Activated T-cell treated with anti-CD3 and anti-CD28 coated beads for 4 hours (primary cell): Measurements from ENCODE around the gene ANKRD34A.

Experiments used
- DNase-seq: peaks from one replicate; pipeline ENCODE4 v3.0.0-alpha.2; 2020

ANKRD34A gene

DNA sequence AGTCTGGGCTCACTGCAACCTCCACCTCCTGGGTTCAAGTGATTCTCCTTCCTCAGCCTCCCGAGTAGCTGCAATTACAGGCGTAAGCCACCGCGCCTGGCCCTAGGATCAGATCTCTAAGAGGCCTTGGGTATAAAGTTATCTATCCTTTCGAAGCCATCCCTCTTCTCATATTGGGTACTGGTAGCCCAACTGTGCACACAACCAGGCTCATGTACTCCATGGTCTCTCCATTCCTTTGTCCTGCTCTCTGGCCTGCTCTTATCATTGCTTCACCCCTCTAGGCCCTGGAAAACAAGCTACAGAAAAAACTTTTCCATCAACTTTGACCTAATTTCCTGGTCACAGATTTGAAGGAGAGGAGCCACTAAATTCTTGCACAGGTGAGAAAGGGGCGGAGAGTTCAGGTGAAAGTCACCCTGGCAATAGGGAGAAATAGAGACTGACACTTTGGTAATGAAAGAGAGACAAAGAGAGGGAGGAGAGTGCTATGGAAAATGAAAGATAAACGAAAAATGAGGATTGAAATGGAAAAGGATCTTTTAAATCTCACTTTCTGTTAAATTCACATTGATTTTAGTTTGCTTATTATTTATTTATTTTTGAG, 26.0 kb upstream of the ANKRD34A start:
- DNase-seq, result no peak

DNA sequence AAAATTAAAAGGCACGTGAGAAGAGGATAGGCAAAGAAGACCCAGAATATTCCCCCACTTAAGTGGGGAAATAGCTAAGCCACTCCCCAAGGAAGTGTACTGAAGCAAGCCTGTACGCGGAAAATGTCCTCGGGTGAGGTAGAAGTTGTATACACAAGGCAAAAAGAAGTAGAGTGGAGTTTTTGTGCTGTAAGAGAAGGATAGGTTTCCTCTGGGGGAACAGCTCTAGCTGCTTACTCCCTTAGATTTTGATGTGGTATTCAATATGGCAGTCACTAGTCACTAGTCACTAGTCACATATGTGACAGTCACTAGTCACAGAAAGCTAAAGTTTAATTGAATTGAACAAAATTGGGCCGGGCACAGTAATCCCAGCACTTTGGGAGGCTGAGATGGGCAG, 24.4 kb upstream of the ANKRD34A start:
- DNase-seq, result no peak

DNA sequence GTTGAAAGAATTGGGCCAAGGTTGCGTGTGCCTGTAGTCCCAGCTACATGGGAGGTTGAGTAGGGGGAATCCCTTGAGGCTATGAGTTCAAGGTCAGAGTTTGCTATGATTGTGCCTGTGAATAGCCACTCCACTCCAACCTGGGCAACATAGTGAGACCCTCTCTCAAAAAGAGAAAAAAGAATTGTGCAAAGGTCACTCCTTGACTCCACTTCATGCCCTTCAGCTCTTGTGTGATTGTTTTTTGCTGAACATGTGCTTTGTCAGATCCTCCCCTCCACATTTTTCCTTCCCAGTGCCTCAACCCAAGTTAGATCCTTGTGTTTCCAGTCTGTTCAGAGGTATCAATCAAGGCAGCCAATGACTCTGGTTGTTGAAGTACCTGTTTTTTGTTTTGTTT, 23.6 kb upstream of the ANKRD34A start:
- DNase-seq, result no peak

DNA sequence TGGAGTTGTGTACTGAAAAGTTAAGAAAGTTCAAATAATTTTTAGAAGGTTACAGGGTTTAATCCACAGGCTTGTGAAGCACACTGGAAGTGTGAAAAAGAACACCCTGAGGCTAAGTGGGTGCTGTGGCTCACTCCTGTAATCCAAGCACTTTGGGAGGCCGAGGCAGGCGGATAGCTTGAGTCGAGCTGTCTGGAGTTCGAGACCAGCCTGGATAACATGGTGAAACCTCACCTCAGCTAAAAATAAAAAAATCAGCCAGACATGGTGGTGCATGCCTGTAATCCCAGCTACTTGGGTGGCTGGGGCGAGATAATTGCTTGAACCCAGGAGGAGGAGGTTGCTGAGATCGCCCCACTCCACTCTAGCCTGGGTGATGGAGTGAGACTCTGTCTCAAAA, 22.2 kb upstream of the ANKRD34A start:
- DNase-seq, result no peak

DNA sequence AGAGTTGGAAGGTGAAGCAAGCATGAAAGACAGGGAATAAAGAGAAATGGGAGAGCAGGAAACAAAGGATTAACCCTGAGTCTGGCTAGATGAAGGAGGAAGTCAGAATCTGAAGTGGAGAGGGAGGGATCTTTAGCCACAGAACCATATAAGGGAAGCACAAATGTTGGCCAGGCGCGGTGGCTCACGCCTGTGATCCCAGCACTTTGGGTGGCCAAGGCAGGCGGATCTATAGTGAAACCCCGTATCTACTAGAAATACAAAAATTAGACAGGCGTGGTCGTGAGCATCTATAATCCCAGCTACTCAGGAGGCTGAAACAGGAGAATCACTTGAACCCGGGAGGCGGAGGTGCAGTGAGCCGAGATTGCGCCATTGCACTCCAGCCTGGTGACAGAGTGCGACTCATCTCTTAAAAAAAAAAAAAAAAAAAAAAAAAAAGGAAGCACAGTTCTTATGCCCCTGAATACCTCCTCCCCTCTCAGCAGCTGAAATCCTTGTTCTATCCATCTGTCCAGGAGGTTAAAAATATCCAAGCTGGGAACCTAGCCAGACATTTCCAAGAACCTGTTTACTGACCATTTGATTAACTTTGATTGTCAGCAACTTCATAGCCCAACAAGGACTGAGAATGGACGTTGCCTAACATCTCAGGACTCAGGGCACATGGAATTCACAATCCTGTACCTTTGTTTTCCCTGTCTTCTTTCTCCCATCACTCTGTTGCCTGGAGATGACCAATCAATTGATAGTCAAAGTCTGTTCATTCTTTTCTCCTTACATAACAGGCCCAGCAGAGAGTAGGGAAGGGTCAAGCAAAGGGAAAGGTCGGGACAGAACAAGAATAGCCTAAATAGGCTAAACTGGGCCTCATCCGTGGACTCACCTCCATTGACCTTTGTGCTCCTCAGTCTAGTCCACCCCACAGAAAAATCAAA, 21.4 kb upstream of the ANKRD34A start:
- DNase-seq, result no peak

DNA sequence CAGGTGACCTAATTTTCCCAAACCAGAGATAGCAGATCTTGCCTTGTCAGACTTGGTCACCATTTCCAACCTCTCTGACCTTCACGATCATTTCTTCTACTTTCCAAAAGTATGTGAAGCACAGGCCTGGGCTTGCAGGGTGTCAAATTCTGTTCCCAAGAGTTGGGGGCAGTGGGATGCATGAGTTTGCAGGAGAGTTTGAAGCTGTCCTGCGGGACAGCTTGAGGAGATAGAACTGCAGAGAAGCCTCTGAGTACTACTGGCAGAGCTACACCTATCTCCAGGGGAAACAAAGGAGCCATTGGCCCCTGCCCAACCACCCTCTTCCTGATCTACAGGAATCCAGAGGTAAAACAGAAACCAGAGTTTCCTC, 20.7 kb upstream of the ANKRD34A start:
- DNase-seq, result no peak

DNA sequence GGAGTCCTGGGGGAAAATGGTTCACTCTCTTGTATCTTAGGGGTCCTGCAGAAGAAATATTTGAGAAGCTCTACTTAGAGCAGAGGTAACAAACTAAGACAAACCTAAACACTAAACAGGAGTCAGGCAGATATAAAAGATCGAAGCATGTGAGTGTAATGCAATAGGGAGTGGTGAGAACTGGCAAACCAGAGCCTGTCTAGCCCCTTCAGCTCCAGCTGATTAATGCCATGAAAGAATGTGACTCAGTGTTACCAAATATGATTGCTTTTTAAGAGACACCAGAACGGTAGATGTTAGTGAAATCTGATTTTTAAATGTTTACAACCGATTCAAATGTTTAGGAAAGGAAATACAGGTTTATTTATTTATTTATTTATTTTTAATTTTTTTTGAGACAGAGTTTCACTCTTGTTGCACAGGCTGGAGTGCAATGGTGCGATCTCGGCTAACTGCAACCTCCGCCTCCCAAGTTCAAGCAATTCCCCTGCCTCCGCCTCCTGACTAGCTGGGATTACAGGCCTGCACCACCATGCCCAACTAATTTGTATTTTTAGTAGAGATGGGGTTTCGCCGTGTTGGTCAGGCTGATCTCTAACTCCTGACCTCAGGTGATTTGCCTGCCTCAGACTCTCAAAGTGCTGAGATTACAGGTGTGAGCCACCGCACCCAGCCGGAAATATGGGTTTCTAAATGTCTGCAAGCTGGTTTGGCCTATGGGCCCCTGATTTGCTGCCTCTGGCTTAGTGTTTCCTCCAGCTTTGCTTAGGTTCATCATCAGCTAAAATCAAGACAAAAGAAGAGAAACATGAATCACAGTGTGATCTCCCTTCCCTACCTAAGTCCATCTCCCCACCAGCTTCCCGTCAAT, 19.8 kb upstream of the ANKRD34A start:
- no peak for DNase-seq

DNA sequence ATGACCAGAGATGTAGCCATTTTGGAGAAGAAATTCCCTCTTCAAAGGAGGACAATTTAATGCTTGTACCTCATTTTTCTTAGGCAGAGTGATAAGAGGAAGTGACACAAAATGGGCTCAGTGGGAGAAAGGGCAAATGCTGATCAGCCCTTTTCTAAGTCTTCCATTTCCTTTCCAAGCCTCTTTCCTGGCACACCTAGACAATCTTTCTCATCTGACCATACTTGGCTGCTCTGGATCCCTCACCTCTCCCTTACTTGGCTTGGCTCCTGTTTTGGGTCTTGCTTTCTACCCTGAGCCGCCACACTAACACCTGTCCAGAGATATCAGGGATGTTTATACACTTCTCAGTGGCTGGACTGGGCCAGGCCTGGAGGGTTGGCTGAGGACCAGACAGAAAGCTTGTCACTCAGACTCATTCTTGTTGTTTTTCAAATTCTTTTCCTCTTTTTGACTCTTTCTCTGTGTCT, 18.9 kb upstream of the ANKRD34A start:
- DNase-seq, result no peak

DNA sequence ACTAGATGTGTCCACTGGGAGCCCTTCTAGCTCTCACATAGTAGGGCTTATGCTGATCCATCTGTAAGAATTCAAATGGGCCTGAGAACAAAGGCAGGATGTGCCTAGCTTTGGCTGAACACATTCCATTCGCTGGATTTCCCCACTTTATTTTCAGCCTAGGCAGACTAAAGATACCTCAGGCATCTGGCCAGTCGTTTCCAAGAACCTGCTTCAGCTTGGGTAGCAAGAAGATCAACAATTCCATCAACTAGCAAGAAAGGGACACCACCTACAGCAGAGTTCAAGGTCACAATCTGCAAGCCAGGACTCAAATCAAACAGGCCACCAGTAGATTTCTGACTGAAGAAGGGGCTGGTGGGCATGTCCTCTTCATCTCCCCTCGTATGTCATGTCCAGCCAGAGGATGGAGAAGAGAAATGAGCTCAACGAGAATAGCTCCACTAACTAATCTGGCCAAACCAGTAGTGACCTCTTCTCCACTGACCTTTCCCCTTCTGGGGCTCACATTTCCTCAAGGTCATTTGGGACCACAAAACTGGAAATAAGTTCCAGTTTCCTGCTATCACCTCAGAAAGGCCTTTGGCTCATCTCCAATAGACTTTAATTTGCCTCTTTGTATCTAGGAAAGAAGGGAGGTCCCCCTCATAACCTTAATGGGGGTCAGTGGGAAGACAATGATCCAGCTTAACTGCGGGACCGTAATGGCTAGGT, 17.8 kb upstream of the ANKRD34A start:
- no peak for DNase-seq

DNA sequence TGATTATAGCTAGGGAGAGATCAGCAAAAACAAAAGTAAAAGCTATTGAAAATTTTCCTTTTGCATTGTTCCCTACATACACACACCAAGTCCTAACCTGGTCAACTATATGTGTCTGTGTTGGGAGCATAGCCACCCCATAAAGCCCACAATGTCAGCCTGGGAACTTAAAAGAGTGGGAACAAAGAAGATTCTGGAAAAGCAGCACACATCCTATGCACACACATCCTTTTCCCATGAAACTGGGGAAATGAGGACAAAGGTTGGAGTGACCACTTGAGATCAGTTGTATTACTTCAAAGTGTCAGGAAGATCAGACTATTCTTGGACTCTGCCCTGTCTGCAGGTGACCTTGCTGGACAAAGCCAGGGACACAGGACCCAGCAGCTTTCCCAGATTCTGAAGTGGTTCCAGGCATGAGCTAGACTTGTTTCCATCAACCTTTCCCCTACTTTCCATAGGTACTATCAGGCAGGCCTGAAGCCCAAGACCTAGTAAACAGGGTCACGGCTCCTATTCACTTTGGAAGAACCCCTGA, 16.2 kb upstream of the ANKRD34A start:
- DNase-seq, result no peak

DNA sequence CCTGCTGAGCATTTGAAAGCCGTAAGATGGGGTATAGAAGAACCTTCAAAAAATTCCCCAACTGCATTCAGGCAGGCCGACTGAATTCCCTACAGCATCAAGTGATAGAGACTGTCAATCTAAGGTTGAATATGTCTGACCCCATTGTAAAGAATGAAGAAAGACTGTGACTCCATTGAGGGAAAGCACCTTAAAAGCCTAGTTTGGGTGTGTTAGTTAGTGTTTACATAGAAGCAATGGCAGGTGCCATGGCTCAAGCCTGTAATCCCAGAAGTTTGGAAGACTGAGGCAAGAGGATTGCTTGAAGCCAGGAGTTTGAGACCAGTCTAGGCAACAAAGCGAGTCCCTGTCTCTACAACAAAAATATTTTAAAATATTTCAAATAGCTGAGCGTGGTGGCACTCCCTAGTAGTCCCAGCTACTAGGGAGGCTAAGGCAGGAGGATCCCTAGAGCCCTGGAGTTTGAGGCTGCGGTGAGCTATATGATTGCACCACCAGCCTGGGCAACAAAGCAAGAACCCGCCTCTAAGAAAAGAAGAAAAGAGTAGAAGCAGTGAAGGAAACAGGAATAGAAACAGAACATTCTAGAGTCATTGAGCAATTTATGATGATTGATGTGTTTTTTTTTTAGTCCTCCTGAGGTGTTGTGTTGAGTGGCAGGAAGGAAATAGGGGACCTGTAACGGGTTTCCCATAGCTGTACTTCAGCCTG, 15.5 kb upstream of the ANKRD34A start:
- no peak for DNase-seq

DNA sequence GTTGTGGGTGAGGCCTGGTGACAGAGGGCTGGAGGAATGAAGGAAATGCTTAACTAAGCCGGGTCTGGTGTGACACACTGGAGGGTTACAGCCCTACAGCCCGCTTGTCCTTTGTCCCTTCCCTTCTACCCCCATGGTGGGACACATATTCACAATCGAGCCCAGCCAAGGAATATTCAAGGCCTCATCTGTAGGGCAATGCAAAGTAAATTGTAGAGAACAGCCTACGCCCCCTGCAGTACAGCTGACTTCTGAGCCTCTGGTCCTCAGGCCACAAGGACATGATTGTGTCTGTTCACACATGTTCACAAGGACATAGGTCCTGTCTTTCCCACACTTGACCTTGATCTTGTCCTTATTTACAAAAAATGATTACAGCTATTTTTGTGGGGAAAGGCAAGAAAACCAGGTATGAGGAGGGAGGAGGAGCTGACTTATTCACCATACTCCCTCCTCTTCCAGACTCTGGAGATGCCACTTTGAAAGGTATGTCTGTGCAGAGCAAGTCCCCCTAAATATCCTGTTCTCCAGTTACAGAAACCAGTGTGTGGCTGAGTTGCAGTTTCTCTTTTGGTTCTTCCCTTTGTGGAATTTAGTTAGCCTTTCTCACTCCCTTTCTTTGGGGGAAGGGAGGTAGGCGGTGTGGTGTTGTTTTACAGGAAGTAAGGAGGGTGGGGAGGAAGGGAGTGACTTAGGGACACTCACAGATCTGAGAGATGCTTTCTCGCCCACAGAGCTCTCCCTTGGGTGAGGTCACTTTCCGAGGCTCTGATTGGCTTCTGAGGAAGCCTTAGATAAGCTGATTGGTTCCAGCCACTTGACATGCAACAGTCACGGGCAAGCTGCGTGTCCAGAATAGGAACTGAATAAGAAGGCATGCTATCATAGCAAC, 14.7 kb upstream of the ANKRD34A start:
- peak; percentile 63 for DNase-seq

DNA sequence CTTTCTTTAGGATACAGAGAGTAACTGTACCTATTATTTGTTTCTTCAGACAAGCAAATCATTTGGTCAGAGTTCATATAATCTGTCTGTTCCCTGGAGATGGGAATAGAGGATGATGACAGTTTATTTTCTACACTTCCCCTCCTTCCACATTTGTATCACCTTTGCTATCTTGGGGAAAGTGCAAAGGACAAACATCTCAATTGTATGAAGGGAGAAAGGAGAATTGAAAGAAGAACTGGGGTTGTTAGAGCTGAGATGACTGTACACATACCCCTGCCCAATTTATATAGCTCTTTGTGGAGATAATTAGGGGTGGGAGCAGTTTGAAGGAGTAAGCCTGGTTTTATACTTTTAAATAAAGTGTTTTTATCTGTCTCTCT, 14.1 kb upstream of the ANKRD34A start:
- DNase-seq, result no peak

DNA sequence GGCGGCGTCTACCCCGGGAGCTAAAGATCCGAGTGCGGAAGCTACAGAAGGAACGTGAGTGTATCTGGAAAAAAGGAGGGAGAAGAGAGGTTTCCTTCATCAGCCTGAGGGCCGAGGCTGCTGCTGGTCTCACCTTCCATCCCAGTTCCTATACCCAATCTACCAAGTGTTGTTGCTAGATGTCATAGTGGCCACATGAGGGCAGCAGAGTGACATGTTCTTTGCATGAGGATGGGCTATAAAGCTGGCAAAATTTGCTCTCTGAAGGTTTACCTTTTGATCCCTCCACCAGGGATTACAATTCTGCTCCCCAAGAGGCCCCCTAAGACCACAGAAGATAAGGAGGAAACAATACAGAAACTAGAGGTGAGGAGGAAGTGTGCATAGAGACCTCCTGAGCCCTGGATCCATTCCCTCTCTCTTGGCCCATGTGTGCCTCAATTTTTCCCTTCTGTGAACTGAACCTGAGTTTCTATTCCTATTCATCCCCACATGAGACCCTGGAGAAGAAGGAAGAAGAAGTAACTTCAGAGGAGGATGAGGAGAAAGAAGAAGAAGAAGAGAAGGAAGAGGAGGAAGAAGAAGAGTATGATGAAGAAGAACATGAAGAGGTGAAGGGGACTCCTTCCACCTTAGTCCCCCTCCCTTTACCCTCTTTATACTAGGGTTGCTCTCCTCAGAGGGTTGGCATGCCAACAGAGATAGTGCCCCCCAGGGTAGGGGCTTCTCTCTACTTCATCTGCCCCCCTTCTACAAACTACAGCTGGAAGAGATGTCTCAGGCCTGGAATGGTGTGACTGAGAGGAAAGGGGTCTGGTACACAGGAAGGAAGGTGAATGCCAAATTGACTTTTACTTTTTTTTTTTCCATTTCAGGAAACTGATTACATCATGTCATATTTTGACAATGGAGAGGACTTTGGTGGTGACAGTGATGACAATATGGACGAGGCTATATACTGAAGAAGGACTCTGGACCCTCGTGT, 13.4 kb upstream of the ANKRD34A start:
- peak; percentile 60 for DNase-seq

DNA sequence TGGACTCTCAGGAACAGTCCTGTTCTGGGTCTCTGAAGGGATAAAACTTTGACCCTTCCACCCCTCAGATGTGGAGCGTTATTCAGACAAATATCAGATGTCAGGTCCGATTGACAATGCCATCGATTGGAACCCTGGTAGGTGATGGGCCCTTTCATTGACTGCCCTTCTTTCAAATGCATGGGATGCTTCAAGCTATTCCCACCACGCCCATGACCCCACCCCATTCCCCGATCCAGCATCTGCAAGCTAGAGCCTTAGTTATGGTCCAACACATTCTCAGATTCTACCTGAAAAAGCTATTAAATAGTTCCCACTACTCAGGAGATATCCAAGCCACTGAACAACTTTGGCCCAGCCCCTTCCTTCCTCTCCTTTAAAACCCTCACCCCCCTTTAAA, 12.6 kb upstream of the ANKRD34A start:
- DNase-seq, result no peak

DNA sequence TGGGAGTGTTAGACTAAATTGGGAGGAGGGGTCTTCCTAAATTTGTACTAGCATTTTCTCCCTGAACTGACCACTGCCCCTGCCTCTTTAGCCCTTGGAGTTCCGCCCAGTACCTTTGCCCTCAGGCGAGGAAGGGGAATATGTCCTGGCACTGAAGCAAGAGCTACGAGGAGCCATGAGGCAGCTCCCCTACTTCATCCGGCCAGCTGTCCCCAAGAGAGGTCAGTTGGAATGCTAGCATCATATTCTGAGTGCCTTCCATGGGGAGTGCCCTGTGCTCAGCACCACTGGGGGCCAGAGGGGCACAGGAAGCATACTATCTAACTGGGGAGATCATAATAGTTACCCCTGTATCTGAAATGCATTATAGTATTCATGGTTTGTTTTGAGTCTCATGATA, 10.8 kb upstream of the ANKRD34A start:
- DNase-seq, result no peak

DNA sequence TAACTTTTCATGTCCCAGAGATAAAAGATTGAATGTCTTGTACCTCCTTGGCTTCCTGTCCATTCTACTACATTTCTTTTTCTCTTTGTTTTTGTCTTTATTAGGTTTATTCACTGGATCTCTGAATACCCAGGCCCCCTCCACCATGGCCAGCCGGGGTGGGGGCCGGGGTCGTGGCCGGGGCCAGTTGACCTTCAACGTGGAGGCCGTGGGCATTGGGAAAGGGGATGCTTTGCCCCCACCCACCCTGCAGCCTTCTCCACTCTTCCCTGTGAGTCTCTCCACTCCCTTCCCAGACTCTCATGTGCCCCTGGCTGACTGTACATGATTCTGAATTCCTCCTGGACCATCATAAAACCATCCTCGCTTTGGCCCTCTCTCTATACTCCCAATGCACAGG, 10.3 kb upstream of the ANKRD34A start:
- no peak for DNase-seq

DNA sequence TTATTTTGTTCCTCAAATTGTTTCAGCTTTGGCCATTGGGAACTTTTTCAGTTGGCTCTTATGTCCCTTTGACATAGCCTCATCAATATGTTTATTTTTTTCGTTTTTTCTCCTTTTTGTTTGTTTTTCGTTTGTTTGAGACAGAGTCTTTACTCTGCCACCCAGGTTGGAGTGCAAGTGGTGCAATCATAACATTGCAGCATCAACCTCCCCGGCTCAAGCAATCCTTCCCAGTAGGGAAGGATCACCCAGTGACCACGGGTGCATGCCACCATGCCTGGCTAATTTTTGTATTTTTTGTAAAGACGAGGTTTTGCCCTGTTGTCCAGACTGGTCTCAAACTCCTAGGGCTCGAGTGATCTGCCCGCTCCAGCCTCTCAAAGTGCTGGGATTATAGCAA, 8.2 kb upstream of the ANKRD34A start:
- no peak for DNase-seq

DNA sequence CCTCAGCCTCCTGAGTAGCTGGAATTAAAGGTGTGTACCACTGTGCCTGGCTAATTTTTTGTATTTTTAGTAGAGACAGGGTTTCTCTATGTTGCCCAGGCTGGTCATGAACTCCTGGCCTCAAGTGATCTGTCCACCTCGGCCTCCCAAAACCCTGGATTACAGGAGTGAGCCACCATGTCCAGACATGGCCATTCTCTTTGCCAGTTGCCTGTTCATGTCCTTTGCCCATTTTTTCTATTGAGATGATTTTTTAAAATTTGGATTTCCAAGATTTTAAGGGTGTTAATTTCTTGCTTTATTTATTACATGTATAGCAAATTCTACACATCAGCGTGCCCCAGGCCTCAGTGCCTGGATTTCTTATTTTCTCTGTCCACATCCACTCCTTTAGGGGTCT, 2.9 kb upstream of the ANKRD34A start:
- no peak for DNase-seq
